Prostate gland (tissue), 2 donors: ENCODE measurements around the gene CCDC63. TPM values are rescaled to one million over a fixed set of nuclear protein-coding genes. Genes with fewer than 3 reads are reported as not detected.

ENCODE experiments used
- DNase-seq: peaks from one replicate; pipeline ENCODE4 v3.0.0-alpha.2; 2019; ENCODE audit warnings: low spot score
- H3K27ac ChIP-seq, 2 donors: fragments of 200-600 bp; sonication (generic); 2 replicates each; pipeline ENCODE4 v1.5.1; 2017 to 2019
- H3K27me3 ChIP-seq: fragments of 200-600 bp; sonication (generic); replicated peaks from 2 replicates; pipeline ENCODE4 v1.5.1; 2019; ENCODE audit not compliant: insufficient read depth
- H3K36me3 ChIP-seq, 2 donors: fragments of 200-600 bp; sonication (generic); 1 replicate in 1 of 2; 2 replicates in 1 of 2; pipeline versions ENCODE4 v1.5.1 to v1.8.1; 2017 to 2019
- H3K4me1 ChIP-seq: fragments of 200-600 bp; sonication (generic); replicated peaks from 2 replicates; pipeline ENCODE4 v1.5.1; 2019
- H3K4me3 ChIP-seq, 2 donors: fragments of 200-600 bp; sonication (generic); 2 replicates each; pipeline ENCODE4 v1.5.1; 2017 to 2019
- H3K9me3 ChIP-seq: fragments of 200-600 bp; sonication (generic); 2 replicates; pipeline ENCODE4 v1.5.1; 2017
- POLR2A ChIP-seq: fragments of 450-650 bp; IDR thresholded peaks from one replicate; pipeline ENCODE4 v1.6.1; 2016; ENCODE audit warnings: antibody characterized with exemption, mild to moderate bottlenecking
- POLR2AphosphoS5 ChIP-seq: sonication (generic); formaldehyde crosslinking; IDR thresholded peaks from one replicate; pipeline ENCODE4 v1.6.1; 2017; ENCODE audit warnings: antibody characterized with exemption
- WGBS: methylation state at CpG from one replicate; pipeline ENCODE4 v1.1.5; 2018; 5-methylcytosine and 5-hydroxymethylcytosine counted together
- intact Hi-C: fragments of 100-400 bp; cut with DNase I; formaldehyde crosslinking; loops from one replicate; pipeline ENCODE4 v1.14.2; 2022
- total RNA-seq, 2 donors: library from RNA; depleted of rRNA; stranded (reverse); fragments of >200 nt; gene quantifications; one replicate each; pipeline ENCODE4 v1.1.0, GENCODE V29; 2016
- TF ChIP-seq, protein P1 (sequence below), 4 experiments: fragments of 200-600 bp in 2 of 4; fragments of 450-650 bp in 2 of 4; sonication (generic) in 2 of 4; IDR thresholded peaks; 1 replicate in 3 of 4; 2 replicates in 1 of 4; pipeline ENCODE4 v1.5.1; 2016 to 2019; ENCODE audit warnings: antibody characterized with exemption in 4 of 4, mild to moderate bottlenecking in 2 of 4, moderate library complexity in 2 of 4

The CCDC63 gene
- total RNA-seq, 2 donors from 2014 or later: 1.2 TPM; not detected in 1

DNA sequence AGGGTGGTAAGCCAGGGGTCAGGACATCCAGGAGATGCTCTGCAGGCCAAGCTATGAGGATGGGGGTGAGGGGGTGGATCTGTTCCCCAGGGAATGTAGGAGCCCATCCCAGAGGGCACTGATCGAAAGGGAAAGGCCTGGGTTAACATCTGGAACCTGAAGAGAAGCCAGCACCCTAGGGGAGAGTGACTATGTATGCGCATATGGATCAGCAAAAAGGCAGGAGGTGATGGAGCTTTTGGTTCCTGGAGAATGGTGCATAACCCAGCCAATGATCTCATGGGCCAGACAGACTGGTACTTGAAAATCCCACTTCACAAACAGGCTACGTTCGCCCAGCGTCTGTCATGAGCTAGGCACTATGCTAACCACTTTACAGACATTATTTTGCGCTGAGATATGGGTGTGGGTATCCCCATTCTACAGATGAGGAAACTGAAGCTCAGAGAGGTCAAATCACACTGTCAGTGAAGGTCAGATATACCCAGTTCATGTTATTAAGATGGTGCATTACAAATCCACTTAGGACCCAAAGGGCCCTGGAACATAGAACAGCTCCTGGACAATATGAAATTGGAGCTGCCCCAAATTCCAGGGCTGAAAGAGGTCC, 1.6 kb downstream of the CCDC63 start:
- WGBS: 94% methylated on average over 6 of the region's 6 CpGs
- no peak overlapping the region for H3K27ac ChIP-seq
- no peaks in the 10 kb centered on the region for H3K27me3 ChIP-seq
- intact Hi-C loops: no loop called here
- H3K4me1 ChIP-seq: no peaks in the 10 kb centered on the region
- no peak for DNase-seq
- TF ChIP-seq POLR2AphosphoS5 (no peak), POLR2A (no peak)
- TF ChIP-seq, protein P1, sequence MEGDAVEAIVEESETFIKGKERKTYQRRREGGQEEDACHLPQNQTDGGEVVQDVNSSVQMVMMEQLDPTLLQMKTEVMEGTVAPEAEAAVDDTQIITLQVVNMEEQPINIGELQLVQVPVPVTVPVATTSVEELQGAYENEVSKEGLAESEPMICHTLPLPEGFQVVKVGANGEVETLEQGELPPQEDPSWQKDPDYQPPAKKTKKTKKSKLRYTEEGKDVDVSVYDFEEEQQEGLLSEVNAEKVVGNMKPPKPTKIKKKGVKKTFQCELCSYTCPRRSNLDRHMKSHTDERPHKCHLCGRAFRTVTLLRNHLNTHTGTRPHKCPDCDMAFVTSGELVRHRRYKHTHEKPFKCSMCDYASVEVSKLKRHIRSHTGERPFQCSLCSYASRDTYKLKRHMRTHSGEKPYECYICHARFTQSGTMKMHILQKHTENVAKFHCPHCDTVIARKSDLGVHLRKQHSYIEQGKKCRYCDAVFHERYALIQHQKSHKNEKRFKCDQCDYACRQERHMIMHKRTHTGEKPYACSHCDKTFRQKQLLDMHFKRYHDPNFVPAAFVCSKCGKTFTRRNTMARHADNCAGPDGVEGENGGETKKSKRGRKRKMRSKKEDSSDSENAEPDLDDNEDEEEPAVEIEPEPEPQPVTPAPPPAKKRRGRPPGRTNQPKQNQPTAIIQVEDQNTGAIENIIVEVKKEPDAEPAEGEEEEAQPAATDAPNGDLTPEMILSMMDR (IDR thresholded peaks at IDR 0.05): no peak
- no peak overlapping the region for H3K4me3 ChIP-seq
- H3K36me3 ChIP-seq: no peaks in the 10 kb centered on the region
- no peaks in the 10 kb centered on the region for H3K9me3 ChIP-seq

DNA sequence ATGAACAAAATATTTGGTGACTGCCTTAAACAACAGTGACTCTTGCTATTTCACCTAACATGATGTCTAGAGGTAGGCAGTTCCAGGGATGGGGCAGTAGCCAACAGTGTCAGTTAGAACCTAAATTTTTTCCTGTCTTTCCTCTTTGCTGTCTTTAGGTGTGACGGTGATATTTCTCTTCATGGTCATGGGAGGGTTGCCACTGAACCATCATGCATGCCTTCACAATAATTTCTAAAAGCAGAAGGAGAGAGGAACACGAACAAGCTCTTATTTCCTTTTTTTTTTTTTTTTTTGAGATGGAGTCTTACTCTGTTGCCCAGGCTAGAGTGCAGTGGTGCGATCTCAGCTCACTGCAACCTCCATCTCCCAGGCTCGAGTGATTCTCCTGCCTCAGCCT, 2.4 kb downstream of the CCDC63 start:
- no peaks in the 10 kb centered on the region for H3K27me3 ChIP-seq
- WGBS: 82% methylated on average over 4 of the region's 4 CpGs
- intact Hi-C loops: no loop called here

DNA sequence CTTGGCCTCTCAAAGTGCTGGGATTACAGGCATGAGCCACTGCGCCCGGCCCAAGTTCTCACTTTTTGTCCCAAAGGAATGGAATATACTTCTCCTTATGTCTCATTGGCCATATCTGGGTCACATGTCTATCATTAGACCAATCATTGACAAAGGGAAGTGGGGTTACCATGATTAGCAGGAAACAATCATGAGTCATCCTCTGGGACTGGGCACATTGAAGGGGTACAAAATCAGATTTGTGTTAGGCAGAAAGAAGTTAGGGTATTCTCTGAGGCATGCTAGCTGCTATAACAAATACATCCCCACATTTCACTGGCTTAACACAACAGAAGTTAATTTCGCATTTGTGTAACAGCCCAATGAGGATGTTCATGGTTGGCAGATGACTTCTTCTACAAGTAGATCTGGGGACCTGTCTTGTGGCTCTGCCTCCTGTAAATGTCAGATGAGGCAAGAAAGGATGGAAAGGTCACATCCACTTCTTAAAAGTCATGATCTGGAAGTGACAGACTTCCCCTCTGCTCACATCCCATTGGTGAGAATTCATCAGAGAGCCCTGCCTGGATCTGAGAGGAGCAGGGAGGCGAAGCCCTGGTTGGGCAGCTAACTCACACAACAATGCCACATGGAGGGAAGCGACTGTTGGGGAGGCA, 3.1 kb downstream of the CCDC63 start:
- no peak for DNase-seq
- Histone ChIP-seq H3K4me3 (no peak overlapping the region), H3K27ac (no peak overlapping the region), H3K9me3 (no peaks in the 10 kb centered on the region), H3K27me3 (no peaks in the 10 kb centered on the region), H3K36me3 (no peaks in the 10 kb centered on the region), H3K4me1 (no peaks in the 10 kb centered on the region)
- 98% methylated on average over 5 of the region's 5 CpGs for WGBS
- TF ChIP-seq POLR2A: no peak
- no peak for TF ChIP-seq POLR2AphosphoS5
- TF ChIP-seq, protein P1 (IDR thresholded peaks at IDR 0.05): no peak
- intact Hi-C loops: no loop called here

More for the DNA sequence above, 2.4 kb downstream of the CCDC63 start:
- H3K36me3 ChIP-seq: no peaks in the 10 kb centered on the region
- H3K4me3 ChIP-seq: no peak overlapping the region
- H3K9me3 ChIP-seq: no peaks in the 10 kb centered on the region
- H3K4me1 ChIP-seq: no peaks in the 10 kb centered on the region
- no peak for DNase-seq
- TF ChIP-seq POLR2A: no peak
- no peak overlapping the region for H3K27ac ChIP-seq

DNA sequence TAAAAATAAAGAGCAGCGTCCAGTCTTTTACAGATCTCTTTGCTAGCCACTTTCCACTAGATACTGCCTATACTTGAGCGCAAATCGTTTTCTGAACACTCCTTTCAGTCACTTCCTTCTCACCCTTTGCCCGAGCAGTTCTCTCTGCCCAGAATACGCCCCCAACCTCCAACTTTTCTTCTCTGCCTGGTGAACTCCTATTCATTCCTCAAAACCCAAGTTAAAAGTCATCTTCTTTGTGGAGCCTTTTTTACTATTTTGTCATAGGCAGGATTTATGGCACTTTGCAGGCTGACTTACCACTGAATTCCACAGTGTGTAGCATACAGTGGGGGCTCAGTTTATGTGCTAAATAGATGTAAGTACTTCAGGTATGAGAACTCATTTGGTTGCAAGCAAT, 4.0 kb downstream of the CCDC63 start:
- Histone ChIP-seq H3K9me3 (no peaks in the 10 kb centered on the region), H3K36me3 (no peaks in the 10 kb centered on the region), H3K4me3 (no peak overlapping the region), H3K27ac (no peak overlapping the region), H3K4me1 (no peaks in the 10 kb centered on the region), H3K27me3 (no peaks in the 10 kb centered on the region)
- intact Hi-C loops: no loop called here
- 76% methylated on average over 5 of the region's 5 CpGs for WGBS
- no peak for TF ChIP-seq POLR2AphosphoS5
- TF ChIP-seq, protein P1 (IDR thresholded peaks at IDR 0.05): no peak
- no peak for DNase-seq

DNA sequence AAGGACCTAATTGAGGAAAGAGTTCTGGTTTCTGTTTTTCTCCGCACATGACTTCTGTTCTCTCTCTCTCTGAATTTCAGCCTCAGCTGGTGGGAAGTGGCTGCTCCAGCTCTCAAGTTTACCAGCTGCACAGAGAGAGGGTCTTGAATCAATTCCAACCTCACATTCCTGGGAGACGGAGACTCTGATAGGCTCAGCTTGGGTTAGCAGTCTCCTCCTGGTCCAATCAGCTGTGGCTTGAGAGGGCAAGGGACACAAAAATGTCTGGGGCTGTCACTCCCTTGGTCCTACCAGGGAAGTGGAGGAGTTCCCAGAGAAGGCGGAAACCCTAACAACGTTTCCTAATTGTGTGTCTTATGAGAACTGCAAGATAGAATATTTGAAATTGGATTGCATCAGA, 7.0 kb downstream of the CCDC63 start:
- intact Hi-C loops: no loop called here
- Histone ChIP-seq H3K4me3 (no peak overlapping the region), H3K9me3 (no peaks in the 10 kb centered on the region), H3K27me3 (no peaks in the 10 kb centered on the region), H3K4me1 (no peaks in the 10 kb centered on the region), H3K27ac (no peak overlapping the region), H3K36me3 (no peaks in the 10 kb centered on the region)
- no peak for DNase-seq
- TF ChIP-seq, protein P1 (IDR thresholded peaks at IDR 0.05): no peak
- TF ChIP-seq POLR2AphosphoS5: no peak
- no peak for TF ChIP-seq POLR2A
- 70% methylated on average over 4 of the region's 4 CpGs for WGBS
